Uterus (tissue), 2 donors: ENCODE results near the gene VAC14.
A peak's percentile ranks its signal among the peaks of the same experiment; 100 is the strongest.

Experiments used
- POLR2A ChIP-seq, 2 donors: fragments of 450-650 bp; IDR thresholded peaks; one replicate each; pipeline ENCODE4 v1.6.1; 2016; ENCODE audit warnings: antibody characterized with exemption in 2 of 2, mild to moderate bottlenecking in 1 of 2, moderate library complexity in 1 of 2
- TF ChIP-seq, protein P1 (sequence below), 4 experiments: fragments of 200-600 bp in 2 of 4; fragments of 450-650 bp in 2 of 4; sonication (generic) in 2 of 4; IDR thresholded peaks; one replicate each; pipeline ENCODE4 v1.5.1; 2016 to 2019; ENCODE audit warnings: antibody characterized with exemption in 4 of 4, mild to moderate bottlenecking in 2 of 4, moderate library complexity in 1 of 4

DNA sequence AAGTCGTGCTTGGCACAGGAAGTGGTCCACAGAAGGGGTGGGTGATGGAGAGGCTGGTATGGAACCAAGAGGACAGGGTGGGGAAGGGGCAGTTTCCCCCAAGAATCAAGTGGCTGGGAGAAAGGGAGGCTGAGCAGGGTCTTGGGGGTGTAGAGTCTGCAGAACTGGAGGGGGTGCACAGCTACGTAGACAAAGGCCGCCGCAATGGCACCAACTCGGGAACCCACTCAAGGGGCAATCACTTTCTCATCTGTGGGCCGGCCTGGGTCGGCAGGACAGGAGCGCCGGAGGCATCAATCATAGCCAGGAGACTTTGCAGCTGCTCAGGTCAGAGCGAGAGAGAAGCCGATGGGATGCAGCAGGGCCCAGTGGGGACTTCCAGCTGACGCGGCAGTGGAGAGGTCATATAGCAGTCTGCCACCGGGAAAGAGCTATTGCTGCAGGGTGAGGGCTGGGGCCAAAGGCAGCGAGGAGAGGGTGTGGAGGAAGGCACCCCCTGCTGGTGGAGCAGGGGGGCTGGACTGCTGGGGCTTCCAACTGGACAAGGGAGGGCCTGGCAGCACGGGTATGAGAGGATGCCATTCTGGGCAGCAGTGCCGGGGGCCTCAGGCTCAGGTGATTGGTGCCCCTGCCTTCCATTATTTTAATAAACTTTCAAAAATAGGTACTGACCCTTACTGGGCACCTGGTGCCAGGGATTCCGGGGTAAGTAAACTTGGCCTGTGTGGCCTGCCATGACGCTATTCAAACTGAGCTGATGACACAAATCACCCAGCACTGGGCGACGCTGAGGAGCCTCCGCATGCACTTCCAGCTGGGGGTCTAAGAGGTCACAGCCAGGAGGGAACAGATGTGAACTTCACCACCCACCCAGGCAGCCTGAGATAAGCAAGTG, 62.6 kb downstream of the VAC14 start:
- TF ChIP-seq, protein P1, sequence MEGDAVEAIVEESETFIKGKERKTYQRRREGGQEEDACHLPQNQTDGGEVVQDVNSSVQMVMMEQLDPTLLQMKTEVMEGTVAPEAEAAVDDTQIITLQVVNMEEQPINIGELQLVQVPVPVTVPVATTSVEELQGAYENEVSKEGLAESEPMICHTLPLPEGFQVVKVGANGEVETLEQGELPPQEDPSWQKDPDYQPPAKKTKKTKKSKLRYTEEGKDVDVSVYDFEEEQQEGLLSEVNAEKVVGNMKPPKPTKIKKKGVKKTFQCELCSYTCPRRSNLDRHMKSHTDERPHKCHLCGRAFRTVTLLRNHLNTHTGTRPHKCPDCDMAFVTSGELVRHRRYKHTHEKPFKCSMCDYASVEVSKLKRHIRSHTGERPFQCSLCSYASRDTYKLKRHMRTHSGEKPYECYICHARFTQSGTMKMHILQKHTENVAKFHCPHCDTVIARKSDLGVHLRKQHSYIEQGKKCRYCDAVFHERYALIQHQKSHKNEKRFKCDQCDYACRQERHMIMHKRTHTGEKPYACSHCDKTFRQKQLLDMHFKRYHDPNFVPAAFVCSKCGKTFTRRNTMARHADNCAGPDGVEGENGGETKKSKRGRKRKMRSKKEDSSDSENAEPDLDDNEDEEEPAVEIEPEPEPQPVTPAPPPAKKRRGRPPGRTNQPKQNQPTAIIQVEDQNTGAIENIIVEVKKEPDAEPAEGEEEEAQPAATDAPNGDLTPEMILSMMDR (IDR thresholded peaks at IDR 0.05) = peak; percentile 60 to 78 (median 64)
- TF ChIP-seq POLR2A (IDR thresholded peaks at IDR 0.05) = no peak
